Stimulated activated CD8-positive, alpha-beta memory T cell treated with anti-CD3 and anti-CD28 coated beads, Interleukin-12 subunit alpha, Interleukin-12 subunit beta, amount 100 ng/mL, for 24 hours (primary cell): ENCODE data around the gene ANXA4.

Experiments used
- DNase-seq: peaks from one replicate; pipeline ENCODE4 v3.0.0-alpha.2; 2020; ENCODE audit errors: extremely low read depth

The ANXA4 gene

DNA sequence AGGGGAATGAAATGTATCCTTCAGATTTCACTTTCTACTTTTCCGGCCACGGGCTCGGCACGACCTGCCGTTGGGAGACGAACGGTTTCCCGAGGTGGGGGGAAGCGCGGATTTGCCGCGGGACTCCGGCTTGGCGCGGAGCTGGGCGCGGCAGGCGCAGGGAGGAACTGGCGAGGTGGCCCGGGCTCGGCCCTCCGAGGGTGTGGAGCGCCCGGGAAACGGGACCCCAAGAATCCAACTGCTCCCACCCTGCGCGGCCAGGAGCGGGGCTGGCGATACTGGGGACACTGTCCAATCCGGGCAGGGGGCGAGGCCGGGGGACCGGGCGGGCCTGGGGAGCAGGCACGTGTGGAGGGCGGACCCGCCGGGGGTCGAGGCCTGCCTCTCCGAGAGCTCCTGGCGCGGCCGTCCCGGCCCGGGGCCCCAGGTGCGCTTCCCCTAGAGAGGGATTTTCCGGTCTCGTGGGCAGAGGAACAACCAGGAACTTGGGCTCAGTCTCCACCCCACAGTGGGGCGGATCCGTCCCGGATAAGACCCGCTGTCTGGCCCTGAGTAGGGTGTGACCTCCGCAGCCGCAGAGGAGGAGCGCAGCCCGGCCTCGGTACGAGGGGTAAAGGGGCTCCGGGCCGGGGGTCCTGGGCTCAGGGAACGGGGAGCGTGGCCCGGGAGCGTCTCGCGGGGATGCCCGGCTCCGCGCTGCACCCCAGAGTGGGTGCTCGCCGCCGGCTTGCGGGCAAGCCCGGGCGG lies at the start of gene ANXA4:
Gene ANXA4, plus strand, starts transcription at position 560 of the 747 bp plus-strand sequence. CDS start 39,432 bp downstream, outside the sequence.
- DNase-seq: peak; percentile 35

DNA sequence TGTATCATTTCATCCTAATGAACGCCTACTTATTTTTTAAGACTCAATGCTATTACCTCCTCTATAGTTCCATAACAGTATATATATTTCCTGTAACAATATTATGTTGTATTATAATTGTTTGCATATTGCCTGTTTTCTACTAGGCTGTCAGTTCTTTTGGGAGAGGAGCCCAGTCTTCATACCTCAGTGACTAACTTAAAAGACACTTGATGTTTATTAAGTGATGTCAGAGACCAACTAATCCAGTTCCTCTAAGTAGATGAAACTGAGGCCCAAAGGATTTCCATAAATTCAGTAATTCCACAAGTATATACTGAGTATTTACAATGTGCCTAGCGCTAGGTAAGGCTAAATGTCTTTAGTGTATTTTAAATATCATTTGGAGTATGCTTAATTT lies 49.5 kb upstream of the ANXA4 start:
- no peak for DNase-seq

DNA sequence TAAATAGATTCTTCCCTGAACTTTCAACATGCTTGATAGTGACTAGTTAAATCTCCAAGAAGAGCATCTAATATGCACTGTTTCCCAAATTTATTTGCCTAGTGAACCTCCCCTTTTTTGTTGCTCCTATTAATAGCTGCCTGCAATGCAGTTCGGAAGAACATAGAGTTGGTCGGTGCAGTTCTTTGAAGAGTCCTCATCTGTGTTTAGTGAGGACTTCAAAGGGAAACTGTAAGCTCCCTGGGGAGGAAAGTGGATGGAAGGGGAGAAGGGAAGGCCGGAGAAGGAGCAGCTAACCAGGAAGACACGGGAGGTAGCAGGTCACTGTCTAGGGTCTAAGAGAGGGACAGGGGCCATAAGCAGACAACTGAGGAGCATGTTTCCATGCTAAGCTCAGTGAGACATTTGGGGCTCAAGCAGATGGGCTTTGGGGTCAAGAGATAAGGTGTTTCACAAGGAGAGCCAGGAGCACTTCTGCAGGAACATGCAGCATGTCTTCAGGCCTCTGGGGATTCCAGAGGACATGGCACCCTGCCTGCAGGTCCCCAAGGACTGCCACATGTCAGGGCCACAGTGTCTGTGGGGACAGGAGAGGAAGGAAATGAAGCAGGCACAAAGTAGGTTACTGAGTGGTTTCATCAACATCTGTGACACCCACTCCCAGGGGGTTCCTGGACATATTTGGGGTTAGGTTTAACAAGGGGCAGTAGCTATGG lies 48.7 kb upstream of the ANXA4 start:
- no peak for DNase-seq

DNA sequence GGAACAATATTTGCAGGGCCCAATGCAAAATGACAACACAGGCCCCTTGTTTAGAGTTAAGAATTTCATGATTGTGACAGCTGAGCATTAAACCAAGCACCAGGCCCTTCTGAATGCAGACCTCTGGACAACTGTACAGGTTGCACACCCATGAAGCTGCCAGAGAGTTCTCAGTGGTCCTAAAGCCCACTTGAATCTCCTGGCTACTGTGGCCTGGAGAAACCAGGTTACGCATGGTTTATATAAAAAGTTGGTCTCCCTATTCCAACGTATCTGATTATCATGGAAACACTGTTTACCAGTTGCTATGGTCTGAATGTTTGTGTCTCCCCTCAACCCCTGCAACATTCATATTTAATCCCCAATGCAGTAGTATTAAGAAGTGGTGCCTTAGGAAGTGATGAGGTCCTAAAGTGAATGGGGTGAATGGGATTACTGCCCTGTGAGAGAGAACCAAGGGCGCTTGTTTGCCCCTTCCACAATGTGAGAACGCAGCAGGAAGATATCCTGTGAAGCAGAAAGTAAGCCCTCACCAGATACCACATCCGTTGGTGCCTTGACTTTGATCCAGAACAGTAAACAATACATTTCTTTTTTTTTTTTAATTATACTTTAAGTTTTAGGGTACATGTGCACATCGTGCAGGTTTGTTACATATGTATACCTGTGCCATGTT lies 48.0 kb upstream of the ANXA4 start:
- no peak for DNase-seq

DNA sequence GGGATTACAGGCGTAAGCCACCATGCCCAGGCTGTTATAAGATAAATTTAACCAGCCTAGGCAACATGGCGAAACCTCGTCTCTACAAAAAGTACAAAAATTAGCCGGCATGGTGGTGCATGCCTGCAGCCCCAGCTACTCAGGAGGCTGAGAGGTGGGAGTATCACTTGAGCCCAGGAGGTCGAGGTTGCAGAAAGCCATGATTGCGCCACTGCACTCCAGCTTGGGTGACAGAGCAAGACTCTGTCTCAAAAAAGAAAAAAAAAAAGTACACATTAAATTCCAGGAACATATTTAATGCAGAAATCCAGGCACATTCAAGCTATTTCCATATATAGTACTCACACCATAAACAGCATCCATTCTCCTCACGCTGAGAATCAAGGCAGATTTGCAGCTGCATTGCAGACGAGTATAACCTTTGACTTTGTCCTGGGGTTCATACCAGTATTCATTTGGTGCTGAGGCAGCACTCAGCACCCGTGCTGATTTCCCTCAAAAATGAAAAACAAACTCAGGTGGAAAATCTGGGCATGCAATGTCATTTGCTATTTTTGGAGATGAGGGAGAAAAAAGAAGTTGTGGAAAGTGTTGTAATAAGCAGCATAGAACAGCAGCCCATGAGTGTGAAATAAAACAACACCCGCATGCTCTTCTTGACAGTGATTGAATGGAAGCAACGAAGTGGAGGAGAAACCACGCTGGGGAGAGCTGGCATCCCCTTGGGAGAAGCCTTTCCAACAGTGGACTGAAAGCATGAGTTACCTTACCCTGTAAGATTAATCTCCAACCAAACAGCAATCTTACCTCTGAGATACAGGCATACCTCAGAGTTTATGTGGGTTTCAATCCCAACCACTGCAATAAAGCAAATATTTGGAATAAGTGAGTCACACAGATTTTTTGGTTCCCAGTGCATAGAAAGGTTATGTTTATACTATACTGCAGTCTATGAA lies 46.8 kb upstream of the ANXA4 start:
- no peak for DNase-seq

DNA sequence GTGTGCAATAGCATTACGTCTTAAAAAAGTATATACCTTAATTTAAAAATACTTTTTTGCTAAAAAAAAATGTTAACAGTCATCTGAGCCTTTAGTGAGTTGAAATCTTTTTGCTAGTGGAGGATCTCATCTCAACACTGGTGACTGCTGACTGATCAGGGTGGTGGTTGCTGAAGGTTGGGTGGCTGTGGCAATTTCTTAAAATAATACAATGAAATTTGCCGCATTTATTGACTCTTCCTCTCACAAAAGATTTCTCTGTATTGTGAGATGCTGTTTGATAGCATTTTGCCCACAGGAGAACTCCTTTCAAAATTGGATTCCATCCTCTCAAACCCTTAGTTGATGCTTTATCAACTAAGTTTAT lies 46.1 kb upstream of the ANXA4 start:
- no peak for DNase-seq

DNA sequence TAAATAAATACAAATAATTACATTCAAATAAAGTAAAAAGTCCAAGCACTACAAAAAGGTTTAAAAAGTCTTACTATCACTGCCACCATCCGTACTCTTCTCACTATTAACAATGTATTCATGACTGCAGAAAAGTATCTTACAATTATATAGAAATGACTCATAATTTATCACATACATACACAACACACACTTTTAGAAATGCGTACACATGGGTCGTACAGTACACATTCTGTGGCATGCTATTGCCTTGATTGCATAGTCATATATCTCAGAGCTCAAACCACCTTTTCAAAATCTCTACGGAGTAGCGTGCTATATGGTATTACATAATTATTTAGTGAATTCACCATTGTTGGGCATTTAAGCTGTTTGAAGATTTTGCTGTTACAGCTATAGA lies 41.6 kb upstream of the ANXA4 start:
- DNase-seq: no peak

DNA sequence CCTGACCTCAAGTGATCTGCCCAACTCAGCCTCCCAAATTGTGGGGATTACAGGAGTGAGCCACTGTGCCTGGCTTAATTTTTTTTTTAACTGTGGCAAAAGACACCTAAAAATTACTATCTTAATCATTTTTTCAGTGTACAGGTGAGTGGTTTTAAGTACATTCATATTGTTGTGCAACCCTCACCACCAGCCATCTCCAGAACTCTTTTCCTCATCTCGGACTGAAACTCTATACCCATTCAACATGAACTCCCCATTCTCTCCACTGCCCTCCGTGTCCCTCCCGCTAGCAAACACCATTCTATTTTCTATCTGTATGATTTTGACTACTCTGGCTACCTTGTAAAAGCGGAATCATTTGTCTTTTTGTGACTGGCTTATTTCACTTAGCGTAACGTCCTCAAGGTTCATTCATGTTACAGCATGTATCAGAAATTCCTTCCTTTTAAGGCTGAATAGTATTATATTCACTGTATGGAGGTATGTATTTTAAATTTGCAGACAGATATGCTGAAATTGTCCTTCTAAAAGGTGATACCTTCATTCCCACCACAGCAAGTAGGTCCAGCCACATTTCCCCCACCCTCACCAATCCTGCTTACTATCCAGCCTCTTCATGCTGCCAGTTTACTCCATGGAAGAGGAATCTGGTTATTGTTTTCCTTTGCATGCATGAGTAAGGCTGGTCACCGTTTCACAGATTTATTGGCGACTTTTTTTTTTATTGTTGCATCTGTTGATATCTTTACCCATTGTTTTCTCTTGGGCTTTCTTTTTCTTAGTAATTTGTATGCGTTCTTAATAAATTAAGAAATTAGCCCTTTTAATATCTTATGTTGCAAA lies 40.6 kb upstream of the ANXA4 start:
- no peak for DNase-seq

DNA sequence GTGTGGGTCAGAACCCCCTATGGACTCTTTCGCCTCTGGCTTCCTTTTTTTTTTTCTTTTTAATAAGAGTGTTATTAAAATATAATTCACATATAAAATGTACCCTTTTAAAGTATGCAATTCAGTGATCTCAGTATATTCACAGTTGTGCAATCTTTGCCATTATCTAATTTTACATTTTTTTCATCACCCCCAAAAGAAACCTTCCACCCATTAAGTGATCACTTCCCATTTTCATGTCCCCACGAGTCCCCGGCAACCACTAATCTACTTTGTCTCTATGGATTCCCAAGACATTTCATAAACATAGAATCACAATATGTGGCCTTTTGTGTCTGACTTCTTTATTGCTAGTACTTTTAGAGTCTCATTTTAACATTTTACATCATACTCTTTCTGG lies 38.7 kb upstream of the ANXA4 start:
- DNase-seq: no peak

DNA sequence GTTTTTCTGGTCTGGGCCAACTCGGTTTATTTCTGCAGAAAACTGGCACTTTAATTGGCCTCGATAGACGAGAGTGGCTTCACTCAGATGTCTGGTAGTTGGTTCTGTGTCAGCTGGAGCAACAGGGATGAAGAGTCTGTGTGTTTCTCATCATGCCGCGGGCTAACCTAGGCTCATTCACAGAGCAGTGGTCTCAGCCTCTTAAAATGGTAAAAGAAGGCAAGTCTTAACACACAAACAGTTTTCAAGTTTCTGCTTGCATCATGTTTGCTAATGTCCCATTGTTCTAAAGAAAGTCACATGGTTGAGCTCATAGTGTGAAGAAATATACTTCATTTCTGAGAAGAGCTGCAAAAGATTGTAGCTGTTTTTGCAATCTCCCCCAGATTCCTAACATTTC lies 37.5 kb upstream of the ANXA4 start:
- no peak for DNase-seq

DNA sequence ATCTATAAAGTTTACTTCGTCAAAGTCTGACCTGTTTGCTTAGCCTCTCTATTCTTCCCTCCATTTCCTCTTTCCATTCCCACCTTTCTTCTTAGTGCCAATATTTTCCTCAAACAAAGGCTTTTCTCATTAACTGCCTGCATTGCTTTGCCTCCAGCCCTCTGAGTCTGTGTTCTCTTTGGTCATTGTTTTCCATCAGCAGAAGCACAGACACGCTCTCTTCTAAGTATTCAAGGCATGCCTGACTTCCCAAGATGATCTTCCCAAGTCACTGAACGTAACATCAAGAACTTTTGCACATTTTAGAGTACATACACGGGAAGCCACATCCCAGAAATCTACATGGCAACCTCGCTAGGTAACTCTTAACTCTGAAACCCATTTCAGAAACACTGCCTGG lies 32.6 kb upstream of the ANXA4 start:
- no peak for DNase-seq

DNA sequence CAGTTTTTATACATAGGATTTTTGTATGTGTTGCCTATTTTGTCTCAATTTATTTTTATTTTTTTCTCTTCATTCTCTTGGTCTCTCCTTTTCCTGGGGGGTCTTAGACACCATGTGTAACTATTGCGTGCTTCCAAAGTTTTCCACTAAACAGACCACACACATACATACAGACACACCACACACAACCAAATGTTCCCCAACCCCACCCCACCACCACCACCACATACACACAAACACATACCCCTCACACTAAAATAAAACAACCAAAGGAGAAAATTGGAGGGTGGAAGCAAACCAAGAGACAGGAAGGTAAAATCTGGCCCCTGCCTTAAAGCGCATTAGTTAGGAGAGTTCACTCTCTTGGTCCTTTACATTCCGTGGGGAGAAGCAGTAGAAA lies 30.0 kb upstream of the ANXA4 start:
- no peak for DNase-seq

DNA sequence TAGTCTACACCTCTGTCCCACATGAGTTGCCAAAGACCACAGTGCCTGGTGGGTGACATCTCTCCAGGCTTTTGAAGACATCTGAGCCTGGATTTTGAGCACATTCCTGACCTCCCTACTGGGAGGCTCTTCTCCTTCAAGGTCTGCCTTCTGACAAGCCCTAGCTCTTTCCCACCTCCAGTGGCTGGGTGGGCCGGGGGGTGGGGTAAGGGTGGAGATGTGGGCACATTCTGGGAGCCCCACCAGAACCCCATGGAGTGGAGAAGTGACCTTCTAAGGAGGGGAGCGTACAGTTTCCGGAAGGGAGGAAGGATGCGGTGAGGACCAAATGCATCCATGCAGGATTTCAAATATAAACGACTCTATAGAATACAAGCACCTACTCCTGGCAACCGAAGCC lies 27.9 kb upstream of the ANXA4 start:
- DNase-seq: no peak

DNA sequence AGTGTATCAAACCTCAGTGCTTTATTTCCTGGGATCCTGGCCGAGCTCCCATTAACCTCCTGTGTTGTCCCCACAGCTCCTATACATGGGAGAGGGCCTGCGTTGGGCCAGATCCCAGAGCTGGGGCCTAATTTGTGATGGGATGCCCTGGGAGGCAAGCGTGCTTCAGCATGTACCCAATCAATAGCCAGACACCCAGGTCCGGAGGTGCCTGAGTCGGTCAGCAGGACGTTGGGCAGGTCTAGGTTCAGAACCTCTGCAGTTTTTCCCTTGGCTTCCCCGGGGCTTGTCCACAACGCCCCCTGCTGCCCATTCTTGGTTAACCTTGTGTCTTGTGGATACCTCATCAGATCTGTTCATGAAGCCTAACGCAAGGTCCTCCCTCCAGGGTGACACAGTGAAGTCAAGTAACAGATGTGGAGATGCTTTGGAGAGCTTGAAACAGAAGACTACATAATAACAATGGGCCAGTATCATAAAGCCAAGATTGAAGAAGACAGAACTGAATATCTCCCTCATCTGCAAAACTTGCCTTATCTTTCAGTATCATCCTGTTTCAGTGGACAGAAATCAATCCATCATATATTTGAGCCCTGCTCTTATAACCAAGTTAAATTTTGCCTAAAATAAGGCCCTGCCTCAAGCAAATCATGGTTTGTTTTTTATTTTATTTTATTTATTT lies 27.3 kb upstream of the ANXA4 start:
- DNase-seq: peak; percentile 66

DNA sequence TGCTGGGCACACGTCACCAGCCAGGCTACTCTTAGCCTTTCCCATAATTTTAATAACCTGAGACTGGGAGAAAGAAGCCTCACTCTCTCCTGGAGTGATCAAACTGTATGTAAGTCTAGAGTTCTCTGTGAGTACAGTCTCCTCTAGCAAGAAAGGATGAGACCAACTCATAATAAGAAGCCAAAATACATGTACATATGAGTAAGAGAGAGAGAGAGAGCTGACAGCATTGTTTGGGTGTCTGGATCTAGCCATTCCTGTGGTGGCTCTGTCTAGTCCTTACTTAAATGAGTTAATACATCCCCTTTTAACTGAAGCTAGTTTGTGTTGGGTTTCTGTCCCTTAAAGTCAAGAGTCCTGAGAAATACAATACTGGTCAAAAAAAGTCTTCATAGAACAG lies 26.0 kb upstream of the ANXA4 start:
- no peak for DNase-seq

DNA sequence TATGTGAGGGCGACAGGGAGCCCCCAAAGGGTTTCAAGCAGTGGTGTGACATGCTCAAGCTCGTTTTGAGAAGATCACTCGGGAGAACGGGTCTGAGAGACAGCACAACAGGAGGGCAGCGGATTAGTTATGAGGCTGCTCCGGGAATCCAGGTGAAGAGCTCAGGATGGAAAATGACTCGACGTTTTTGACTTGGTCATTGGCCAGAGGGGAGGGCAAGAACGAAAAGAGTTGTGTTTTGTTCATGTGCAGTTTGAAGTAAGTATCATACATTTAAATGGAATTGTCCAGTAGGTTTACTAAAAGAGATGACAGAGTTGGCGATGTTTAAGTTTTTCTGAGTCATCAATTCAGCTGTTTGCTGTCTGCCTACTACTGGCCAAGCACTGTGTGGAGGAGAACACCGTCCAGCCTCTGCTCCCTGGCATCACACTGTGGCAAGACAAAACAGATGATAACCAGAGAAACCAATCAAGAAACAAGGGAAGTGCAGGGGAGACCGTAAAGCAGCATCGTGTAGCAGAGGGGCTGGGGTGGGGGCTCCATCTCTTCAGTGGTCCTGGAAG lies 25.3 kb upstream of the ANXA4 start:
- no peak for DNase-seq

DNA sequence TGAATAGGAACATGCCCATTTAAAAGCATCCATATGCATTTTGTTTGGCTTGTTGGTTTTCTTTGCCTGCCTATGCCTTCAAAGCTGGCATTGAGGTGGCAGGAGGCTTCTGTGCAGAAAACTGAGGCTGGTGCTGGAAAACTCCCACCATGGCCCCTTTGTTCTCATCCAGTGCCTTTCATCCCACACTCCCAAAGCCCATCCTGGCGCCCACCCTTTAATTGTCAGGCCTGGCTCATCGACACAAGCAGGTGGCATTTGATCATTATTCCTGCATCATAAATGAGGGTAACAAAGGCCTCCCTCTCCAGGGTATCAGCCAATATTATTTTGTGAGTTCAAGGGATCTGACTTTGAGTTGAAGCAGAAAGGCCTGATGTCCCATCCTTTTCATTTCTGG lies 24.7 kb upstream of the ANXA4 start:
- DNase-seq: no peak

DNA sequence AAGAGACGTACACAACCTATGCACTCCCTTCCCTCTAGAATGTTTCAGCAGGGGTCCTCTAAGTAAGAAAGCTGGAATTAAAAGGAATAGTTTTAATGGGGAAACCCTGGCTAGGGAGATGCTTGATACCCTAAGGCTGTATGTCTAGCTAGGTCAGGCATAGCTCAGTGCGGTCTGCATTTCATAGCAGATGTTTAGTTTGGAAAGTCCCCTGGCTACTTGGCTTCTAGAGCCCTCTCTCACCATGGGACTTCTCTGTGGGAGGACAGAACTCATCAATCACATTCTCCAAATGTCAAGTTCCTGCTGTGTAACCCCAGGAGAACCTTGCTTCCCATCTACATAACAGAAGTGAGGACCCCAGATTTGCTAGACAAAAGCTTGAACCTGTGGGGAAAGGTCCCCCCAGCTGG lies 24.1 kb upstream of the ANXA4 start:
- no peak for DNase-seq

DNA sequence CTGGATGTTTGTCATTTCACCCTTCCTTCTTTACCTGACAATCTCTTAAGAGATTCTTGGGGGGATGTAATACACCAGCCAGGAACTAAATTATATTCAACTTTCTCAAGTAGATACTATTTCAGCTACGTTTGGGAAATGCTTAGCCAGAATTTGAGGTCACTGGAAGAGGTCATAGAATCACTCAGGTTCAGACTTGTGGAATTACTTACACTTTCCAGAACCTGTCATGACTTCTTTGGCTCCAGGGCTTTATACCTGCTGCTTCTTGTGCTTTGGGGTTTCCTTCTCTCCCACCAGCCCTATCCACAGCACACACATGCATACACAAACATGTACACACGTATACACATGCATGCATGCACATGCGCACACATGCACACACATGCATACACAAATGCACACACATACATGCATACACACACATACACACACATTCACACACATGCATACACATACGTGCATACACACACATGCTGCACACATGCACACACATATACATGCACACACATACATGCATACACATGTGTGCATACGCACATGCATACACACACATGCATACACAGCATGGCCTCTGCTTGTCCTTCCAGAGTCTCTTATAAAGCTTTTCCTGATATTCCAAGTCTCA lies 23.5 kb upstream of the ANXA4 start:
- DNase-seq: no peak

DNA sequence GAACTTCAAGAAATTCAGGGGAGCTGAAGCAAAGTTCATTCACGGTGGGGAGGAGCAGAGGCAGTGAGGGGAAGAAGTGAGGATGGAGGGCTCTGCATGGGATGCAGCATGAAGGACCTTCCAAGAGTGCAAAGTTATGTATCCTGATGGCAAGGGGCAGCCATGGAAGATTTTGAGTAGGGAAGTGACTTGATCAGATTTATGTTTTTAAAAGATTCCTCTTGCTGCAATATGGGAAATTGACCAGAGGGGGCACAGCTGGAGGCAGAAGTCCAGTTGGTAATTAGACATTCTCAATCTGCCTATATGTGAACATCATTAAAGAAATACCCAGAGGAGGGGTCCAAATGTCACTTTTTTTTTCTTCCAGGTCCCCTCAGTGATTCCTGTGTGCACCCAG lies 21.5 kb upstream of the ANXA4 start:
- no peak for DNase-seq
